Measurements from ENCODE around the gene SOS1. TPM values are rescaled to one million over a fixed set of nuclear protein-coding genes. Genes with fewer than 3 reads are reported as not detected.

SOS1 gene
- total RNA-seq, 1 experiment from 2014 or later = 28.4 TPM

DNA sequence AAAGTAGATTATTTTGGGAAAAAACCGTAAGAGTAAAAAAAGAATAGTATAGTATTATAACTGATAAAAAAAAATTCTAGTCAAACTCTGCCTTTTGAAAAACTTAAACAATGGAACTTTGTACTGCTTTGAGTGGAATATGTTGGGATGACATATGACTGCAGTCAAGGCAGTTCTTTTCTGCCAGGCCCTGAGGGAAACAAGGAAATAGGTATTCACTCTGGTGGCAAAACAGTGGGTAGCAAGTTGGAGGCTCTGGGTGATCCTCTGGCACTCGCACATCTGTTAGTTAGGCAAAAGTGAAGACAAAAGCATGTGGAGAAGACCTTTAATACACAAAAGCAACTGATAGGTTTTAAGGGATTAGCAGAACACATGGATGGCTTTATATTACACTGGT is 129.0 kb downstream of the SOS1 start (continued):
- TF ChIP-seq, protein P1, sequence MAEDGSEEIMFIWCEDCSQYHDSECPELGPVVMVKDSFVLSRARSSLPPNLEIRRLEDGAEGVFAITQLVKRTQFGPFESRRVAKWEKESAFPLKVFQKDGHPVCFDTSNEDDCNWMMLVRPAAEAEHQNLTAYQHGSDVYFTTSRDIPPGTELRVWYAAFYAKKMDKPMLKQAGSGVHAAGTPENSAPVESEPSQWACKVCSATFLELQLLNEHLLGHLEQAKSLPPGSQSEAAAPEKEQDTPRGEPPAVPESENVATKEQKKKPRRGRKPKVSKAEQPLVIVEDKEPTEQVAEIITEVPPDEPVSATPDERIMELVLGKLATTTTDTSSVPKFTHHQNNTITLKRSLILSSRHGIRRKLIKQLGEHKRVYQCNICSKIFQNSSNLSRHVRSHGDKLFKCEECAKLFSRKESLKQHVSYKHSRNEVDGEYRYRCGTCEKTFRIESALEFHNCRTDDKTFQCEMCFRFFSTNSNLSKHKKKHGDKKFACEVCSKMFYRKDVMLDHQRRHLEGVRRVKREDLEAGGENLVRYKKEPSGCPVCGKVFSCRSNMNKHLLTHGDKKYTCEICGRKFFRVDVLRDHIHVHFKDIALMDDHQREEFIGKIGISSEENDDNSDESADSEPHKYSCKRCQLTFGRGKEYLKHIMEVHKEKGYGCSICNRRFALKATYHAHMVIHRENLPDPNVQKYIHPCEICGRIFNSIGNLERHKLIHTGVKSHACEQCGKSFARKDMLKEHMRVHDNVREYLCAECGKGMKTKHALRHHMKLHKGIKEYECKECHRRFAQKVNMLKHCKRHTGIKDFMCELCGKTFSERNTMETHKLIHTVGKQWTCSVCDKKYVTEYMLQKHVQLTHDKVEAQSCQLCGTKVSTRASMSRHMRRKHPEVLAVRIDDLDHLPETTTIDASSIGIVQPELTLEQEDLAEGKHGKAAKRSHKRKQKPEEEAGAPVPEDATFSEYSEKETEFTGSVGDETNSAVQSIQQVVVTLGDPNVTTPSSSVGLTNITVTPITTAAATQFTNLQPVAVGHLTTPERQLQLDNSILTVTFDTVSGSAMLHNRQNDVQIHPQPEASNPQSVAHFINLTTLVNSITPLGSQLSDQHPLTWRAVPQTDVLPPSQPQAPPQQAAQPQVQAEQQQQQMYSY (CRISPR knock-in tag; IDR thresholded peaks at IDR 0.05) = no peak
- TF ChIP-seq, protein P2, sequence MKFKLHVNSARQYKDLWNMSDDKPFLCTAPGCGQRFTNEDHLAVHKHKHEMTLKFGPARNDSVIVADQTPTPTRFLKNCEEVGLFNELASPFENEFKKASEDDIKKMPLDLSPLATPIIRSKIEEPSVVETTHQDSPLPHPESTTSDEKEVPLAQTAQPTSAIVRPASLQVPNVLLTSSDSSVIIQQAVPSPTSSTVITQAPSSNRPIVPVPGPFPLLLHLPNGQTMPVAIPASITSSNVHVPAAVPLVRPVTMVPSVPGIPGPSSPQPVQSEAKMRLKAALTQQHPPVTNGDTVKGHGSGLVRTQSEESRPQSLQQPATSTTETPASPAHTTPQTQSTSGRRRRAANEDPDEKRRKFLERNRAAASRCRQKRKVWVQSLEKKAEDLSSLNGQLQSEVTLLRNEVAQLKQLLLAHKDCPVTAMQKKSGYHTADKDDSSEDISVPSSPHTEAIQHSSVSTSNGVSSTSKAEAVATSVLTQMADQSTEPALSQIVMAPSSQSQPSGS (CRISPR knock-in tag; IDR thresholded peaks at IDR 0.05; ENCODE audit: borderline replicate concordance, low read depth) = no peak
- TF ChIP-seq, protein P3, sequence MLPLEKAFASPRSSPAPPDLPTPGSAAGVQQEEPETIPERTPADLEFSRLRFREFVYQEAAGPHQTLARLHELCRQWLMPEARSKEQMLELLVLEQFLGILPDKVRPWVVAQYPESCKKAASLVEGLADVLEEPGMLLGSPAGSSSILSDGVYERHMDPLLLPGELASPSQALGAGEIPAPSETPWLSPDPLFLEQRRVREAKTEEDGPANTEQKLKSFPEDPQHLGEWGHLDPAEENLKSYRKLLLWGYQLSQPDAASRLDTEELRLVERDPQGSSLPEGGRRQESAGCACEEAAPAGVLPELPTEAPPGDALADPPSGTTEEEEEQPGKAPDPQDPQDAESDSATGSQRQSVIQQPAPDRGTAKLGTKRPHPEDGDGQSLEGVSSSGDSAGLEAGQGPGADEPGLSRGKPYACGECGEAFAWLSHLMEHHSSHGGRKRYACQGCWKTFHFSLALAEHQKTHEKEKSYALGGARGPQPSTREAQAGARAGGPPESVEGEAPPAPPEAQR (CRISPR knock-in tag; IDR thresholded peaks at IDR 0.05) = no peak
- no peak for TF ChIP-seq TEAD4 (CRISPR knock-in tag; IDR thresholded peaks at IDR 0.05)

DNA sequence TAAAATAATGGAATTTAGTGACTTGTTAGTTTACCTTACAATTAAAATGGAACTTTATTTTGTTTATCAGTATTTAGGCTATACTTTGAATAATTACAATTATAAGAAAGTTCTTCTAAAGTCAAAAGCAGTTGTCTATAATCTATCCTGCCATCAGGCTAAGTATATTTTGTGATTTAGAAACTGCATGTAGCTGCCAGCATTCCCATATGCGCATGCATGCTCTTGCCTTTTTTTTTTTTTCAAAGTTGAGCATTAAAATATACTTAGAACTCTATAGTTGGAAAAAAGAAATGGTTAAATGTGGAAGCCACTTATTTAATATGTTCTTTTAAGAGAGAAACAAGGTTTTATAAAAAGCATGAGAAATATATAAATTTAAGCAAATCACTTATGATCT is 132.1 kb downstream of the SOS1 start:
- CTCF ChIA-PET = interaction anchor here (3.4 kb wide), 1 partner anchor 41 kb away, joined by 10 read pairs; no protein-coding TSS in a partner anchor
- no peak for TF ChIP-seq FOXP1 (CRISPR knock-in tag; IDR thresholded peaks at IDR 0.05; ENCODE audit: borderline replicate concordance)
- no peak for TF ChIP-seq FOXJ3 (CRISPR knock-in tag; IDR thresholded peaks at IDR 0.05; ENCODE audit: borderline replicate concordance)
- no peak for TF ChIP-seq GTF2I (CRISPR knock-in tag; conservative IDR thresholded peaks at IDR 0.05)
- no peak for TF ChIP-seq TCF7 (CRISPR knock-in tag; IDR thresholded peaks at IDR 0.05; ENCODE audit: low read depth)
- no peak for TF ChIP-seq NFATC4 (CRISPR knock-in tag; IDR thresholded peaks at IDR 0.05)
- no peak for TF ChIP-seq JUN (CRISPR knock-in tag; IDR thresholded peaks at IDR 0.05)
- TF ChIP-seq, protein P2 (CRISPR knock-in tag; IDR thresholded peaks at IDR 0.05; ENCODE audit: borderline replicate concordance, low read depth) = no peak
- TF ChIP-seq, protein P4, sequence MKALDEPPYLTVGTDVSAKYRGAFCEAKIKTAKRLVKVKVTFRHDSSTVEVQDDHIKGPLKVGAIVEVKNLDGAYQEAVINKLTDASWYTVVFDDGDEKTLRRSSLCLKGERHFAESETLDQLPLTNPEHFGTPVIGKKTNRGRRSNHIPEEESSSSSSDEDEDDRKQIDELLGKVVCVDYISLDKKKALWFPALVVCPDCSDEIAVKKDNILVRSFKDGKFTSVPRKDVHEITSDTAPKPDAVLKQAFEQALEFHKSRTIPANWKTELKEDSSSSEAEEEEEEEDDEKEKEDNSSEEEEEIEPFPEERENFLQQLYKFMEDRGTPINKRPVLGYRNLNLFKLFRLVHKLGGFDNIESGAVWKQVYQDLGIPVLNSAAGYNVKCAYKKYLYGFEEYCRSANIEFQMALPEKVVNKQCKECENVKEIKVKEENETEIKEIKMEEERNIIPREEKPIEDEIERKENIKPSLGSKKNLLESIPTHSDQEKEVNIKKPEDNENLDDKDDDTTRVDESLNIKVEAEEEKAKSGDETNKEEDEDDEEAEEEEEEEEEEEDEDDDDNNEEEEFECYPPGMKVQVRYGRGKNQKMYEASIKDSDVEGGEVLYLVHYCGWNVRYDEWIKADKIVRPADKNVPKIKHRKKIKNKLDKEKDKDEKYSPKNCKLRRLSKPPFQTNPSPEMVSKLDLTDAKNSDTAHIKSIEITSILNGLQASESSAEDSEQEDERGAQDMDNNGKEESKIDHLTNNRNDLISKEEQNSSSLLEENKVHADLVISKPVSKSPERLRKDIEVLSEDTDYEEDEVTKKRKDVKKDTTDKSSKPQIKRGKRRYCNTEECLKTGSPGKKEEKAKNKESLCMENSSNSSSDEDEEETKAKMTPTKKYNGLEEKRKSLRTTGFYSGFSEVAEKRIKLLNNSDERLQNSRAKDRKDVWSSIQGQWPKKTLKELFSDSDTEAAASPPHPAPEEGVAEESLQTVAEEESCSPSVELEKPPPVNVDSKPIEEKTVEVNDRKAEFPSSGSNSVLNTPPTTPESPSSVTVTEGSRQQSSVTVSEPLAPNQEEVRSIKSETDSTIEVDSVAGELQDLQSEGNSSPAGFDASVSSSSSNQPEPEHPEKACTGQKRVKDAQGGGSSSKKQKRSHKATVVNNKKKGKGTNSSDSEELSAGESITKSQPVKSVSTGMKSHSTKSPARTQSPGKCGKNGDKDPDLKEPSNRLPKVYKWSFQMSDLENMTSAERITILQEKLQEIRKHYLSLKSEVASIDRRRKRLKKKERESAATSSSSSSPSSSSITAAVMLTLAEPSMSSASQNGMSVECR (CRISPR knock-in tag; IDR thresholded peaks at IDR 0.05; ENCODE audit: borderline replicate concordance) = no peak
- DNase-seq (ENCODE audit: low spot score) (no peak), ATAC-seq (no peak)
- H3K36me3 Mint-ChIP-seq = peaks cover 21% of the 10 kb centered on the region
- no peak overlapping the region for H3K4me3 Mint-ChIP-seq
- no peaks in the 10 kb centered on the region for H3K9me3 Mint-ChIP-seq
- no peak overlapping the region for H3K27ac Mint-ChIP-seq
- no peaks in the 10 kb centered on the region for H3K27me3 Mint-ChIP-seq (ENCODE audit: low read depth)
- POLR2A ChIA-PET = no interaction called here
- H3K4me1 Mint-ChIP-seq = peaks cover 6% of the 10 kb centered on the region; the same call in 1 of the 2 replicates

All from WTC11 (cell line).